Caki2 (cell line): ENCODE results near the gene LARGE1. TPM values are rescaled to one million over a fixed set of nuclear protein-coding genes. Genes with fewer than 3 reads are reported as not detected.

Source experiments
- DNase-seq: peaks from one replicate; pipeline ENCODE4 v3.0.0-alpha.2; 2015; ENCODE audit warnings: low read depth
- in situ Hi-C: cut with HindIII; loops from 2 replicates; pipeline ENCODE4 v1.10.0; 2016; ENCODE audit warnings: low sequenced_read_pairs, low pct_unique_long_range_greater_than_20kb, mixed read lengths
- total RNA-seq: library from RNA; depleted of rRNA; stranded (reverse); fragments of >200 nt; shearing (Covaris generic); gene quantifications from 2 replicates; pipeline ENCODE4 v1.2.3, GENCODE V29; 2014; ENCODE audit warnings: low replicate concordance

Gene LARGE1
- total RNA-seq, 1 experiment from 2014 or later = 9.7 TPM

DNA sequence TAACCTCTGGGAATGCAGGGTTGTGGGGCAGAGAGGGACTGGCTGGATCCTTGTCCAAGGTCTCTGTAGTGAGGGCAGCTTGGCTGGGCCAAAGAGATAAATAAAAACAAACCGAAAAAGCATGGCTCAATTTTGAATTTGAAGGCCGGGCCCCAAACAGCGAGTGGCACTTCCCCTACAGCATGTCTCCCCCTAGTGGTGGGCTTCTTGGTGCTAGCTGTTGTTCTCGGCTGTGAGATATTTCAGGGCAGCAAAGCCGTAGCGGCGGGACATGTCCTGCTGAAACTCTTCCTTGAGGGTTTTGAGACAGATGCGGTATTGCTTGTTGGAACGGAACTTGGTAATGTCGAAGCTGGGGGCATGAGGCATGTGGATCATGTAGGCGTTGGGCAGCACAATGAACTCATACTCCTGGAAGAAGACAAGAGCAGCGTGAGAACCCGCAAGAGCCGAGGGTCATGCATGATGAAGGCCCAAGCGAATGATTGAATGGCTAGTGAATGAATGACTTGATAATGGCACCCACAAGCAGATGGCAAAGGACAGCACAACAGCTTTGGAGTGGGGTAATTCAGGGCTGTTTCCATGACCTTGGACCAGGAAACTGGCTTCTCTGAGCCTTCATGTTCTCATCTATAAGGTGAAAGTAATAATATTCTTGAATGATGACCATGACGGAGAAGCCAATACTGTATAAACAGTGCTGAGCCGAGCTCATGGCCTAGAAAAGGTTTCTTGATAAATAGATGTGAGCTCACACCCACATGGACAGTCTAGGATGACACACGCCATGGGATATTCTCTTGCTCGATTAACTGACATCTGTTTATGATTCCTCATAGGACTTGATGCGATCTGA, 645.8 kb downstream of the LARGE1 start:
- DNase-seq = no peak
- in situ Hi-C loops = no loop called here

DNA sequence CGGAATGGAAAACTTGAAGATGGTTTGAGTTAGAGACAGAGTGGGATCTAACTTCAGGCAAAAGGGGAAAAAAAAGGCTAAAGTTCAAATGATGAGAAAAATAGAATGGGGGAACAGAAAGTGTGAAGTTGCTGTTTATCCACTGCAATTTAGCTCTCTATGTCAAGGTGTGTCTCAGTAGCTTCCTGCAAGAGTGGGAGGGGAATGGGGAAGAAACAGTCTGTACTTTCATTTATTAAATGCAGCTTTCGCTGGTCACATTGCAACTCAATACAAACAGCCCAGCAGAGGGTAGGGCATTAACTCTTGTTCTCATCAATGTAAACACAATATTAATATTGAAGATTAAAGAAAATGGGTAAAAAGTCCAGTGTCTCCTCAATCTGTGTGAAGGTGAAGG, 647.4 kb downstream of the LARGE1 start:
- in situ Hi-C loops = no loop called here
- no peak for DNase-seq

DNA sequence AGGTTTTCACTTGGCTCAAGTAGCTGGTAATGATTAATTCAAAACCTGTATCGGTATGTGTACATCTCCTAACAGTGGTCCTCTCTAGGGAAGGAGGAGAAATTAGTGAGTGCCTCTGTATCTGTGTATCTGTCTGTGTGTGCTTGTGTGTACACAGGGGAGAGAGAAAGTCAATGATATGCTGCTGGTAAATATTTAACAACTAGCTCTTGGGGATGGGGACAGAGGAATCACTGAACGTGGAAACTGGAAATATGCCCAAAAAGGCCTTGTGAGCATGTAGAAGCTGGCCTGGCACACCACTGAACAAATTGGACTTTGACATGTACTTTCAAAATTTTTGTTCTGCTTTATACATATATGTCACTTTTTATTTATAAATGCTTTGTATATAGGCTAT, 648.1 kb downstream of the LARGE1 start:
- no peak for DNase-seq

DNA sequence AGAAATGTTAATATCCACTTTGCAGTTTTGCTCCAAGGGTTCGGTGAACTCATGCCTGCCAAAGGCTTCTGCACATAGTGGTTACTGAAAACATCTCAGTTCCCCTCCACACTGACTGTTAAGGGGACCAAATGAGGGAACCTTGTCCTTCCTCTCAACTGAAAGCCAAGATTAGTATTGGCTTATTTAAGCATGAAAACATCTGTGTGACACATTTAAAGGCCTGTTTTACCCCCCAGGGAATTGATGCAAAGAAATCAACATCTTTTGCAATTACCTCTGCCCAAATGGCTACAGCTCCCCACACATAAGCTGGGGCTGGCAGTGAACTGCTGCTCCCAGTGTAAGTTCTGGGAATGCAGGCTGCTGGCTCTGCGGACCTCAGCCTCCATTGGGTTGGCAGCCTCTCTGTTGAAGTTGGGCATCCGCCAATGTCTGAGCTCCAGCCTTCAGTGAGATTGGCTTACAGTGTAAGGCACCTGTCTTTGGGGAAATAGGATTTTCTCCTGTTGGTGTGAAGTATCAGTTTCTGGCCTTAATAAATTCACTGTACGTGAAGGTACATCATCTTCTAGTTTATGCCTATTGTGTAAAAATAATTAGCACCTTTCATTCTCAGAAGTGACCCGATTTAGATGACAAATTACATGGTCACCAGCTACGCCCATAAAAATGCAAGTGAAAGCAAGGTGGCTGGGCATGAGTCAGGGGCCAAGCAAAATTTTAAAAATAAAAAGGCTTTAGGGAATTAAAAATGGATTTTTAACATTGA, 648.7 kb downstream of the LARGE1 start:
- no peak for DNase-seq
- in situ Hi-C loops = no loop called here

More for the DNA sequence above, 648.1 kb downstream of the LARGE1 start:
- in situ Hi-C loops = no loop called here

DNA sequence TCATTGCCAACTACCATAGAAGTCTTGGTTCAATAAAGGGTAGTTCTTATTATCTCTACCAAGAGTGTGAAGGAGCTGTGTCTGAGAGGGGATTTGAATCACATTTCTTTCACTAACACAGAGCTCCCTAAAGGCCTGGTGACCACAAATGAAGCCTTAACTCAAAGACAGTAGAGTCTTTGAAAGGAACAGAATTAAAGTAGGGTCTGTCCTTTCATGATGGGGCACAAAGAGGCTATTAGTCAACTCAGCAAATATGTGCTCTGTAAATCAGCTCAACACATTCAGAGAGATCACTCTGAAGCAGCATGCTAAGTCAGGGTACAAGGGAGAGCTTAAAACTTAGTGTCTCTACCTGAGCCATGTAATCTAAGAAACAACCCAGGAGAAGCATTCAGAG, 649.7 kb downstream of the LARGE1 start:
- no peak for DNase-seq
- in situ Hi-C loops = no loop called here

DNA sequence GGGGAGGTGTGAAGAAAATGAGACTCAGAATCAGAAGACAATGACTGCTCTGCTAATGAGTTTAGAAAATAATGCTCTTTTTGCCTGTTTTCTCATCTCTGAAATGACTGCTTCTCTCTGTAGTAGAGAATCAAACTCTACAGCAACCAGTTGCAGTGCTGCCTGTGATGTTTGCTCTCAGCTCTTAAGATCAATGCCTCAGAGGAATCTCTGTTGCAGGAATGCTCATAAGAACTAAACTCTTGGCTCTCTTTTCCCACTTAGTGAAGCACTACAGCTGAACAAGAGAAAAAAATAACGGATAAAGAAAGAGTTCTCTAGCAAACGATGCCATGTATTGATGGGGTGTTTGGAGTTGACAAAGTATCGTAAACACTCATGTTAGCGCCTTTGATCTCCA, 658.6 kb downstream of the LARGE1 start:
- no peak for DNase-seq
- in situ Hi-C loops = no loop called here

DNA sequence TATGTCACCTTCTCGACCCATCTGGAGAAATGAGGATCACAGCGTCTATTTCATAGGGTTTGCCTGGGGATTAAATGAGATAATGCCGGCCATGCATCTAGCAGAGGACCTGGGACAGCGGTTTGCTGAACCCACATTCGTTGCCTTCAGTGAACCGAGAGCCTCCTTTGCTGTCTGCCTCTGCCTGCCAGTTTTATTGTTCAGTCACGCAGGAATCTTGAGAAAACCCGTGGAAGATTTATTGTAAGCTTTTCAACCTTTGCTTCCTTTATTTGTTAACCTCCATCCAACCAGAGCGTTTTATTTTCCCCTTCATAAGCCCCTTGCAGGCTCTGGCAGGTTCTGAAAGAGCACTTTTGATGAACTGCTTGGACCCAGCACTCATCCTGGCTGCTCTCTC, 659.8 kb downstream of the LARGE1 start:
- in situ Hi-C loops = no loop called here
- DNase-seq = no peak

DNA sequence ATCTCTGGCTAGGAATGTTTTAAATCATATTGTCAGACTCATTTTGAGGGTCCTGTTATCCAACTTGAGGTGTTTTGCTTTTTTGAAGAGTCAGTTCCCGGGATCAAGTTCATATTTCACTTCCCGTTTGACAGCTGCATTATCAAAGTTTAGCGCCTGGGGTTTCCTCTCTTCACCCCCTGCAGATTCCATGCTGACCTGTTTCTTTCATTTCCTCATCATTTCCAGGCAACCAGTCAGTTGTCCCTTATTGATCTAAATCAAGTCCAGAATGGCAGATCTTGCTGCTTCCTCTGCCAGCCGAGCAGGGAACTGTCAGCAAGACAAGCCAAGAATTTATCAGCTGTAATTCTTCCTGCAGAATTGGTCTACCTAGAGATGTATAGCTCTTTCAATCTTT, 664.5 kb downstream of the LARGE1 start:
- no peak for DNase-seq
- in situ Hi-C loops = no loop called here

DNA sequence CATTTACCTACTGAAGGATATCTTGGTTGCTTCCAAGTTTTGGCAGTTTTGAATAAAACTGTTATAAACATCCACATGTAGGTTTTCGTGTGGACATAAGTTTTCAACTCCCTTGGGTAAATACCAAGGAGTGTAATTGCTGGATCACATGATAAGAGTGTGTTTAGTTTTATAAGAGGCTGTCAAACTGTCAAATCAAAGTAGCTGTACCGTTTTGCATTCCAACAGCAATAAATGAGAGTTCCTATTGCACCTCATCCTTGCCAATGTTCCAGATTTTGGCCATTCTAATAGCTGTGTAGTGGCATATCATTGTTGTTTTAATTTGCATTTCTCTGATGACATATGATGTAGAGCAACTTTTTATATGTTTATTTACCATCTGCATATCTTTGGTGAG, 671.3 kb downstream of the LARGE1 start:
- in situ Hi-C loops = no loop called here
- no peak for DNase-seq

DNA sequence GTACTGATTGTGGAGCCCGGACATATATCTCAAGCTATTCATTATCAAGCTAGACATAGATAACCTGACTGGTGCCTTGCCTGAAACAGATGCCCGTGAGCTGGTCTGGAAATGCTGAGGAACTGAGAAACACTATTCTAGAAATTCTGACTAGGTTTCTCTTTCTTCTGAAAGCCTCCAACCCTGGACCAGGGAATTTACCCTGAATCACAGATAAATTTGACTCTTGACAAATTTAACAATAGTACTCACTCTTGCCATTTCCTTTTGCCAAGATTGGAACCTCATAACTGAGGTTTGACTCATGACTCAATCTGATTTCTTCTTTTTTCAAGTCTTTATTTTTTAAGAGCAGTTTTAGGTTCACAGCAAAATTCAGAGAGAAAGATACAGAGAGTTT, 672.5 kb downstream of the LARGE1 start:
- in situ Hi-C loops = no loop called here
- no peak for DNase-seq

DNA sequence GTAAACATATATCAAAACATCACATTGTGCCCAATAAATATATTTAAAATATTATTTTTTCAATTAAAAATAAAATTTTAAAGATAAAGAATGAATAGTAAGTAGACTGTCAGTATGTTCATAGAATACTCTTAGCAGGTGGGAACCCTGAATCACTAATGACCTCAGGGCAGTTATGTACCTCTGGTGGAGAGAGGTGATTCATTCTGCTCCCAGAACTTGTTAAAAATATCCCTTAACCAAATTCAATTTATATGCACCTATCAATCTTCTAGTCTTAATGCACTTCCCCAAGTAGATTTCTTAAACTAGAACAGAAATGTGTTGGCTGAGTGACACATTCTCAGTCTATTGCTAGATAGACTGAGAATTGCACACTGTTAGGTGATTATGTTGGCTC, 678.2 kb downstream of the LARGE1 start:
- in situ Hi-C loops = loop anchor here (5.0 kb wide), 1 partner anchor 35 kb away; no protein-coding TSS in a partner anchor

DNA sequence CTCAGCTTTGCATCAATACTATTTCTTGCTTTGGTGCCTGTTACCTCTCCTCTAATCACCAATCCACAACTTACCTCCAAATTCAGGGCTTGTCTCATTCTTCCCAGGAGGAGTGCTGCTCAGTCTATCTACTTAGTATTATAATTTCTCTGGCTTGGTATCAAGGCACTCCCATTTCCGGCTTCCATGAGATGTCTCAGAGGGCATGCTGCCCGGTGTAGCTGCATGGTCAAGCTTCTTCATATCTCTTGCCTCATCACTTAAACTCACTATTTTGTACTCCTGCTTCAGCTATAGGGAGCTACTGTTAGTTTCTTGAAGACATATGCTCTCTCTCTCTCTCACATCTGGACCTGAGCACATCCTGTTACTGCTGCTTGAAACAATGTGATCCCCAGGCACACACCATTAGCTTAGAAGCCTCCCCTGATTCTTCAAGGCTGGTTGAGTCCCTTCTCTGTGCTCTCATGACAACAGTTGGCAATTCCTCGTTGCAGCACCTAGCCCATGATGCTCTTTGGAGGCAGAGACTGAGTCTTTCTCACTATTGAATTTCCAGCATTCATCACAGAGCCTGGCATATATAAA, 679.3 kb downstream of the LARGE1 start:
- DNase-seq = no peak
- in situ Hi-C loops = loop anchor here (5.0 kb wide), 1 partner anchor 34 kb away; no protein-coding TSS in a partner anchor

More for the DNA sequence above, 678.2 kb downstream of the LARGE1 start:
- no peak for DNase-seq

DNA sequence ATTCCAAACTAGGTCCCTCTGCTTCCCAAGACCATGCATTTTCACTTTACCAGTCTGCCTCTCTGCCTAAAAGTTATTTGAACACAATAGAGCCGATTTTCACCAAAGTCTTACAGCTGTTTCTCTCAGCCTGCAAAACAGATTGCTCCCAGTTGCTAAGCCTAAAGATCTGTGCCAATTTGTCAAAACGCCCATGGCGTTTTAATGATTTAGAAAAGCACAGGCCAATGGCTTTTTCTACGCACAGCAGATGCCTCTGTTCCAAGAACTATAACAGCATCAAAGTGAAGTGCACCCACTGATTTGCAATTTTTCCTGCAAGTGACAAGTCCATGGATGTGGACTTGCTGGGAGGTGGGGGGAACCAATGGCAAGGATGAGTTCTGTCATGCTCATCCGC, 688.2 kb downstream of the LARGE1 start:
- DNase-seq = no peak
- in situ Hi-C loops = no loop called here

DNA sequence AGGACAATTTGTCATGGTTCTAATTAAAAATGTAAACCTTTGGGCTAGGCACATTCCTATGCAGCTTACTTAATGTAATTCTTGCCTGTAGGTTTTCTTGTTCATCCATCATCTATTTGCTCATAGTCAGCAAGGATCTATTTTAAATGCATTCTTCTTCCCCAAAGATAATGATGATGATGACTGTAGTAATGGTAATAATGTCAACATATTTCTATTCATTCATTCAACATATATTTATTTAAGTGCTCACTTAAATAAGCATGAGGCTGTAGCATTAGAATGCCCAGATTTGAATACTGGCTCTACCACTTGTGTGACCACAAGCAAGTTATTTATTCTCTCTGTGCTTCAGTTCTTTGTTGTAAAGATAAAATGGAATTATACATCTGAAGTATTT, 692.5 kb downstream of the LARGE1 start:
- in situ Hi-C loops = no loop called here
- DNase-seq = no peak

DNA sequence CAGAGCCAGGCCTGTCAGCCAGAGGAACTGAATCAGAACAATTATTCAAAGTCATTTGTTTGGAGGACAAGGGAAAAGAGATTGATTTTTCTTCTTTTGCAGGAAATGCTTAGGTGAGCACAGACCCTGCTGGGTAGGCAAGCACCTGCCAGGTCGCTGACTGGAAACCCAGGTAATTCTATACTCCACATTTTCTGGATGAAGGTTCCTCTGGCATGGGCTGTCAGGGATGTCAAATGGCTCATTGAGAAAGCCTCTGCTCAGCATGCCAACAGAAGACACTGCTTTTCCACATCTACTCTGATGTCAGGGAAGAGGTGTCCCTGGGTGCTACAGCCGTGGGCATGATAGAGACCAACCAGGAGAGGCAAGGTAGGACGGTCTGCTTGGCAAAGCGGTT, 695.4 kb downstream of the LARGE1 start:
- no peak for DNase-seq
- in situ Hi-C loops = no loop called here
